Upper lobe of left lung (tissue), 6 donors: Measurements from ENCODE around the gene CXCR4. TPM values are rescaled to one million over a fixed set of nuclear protein-coding genes. Genes with fewer than 3 reads are reported as not detected.
A peak's percentile ranks its signal among the peaks of the same experiment; 100 is the strongest.

Experiments used
- ATAC-seq, 2 donors: fragments of 200-7000 bp; cut with Tn5 transposase; one replicate each; pipeline ENCODE4 v1.9.1; 2022; ENCODE audit warnings: mild to moderate bottlenecking in 2 of 2, moderate library complexity in 2 of 2; ENCODE audit not compliant: low FRiP score in 2 of 2
- DNase-seq, 2 donors: peaks; one replicate each; pipeline ENCODE4 v3.0.0-alpha.2; 2019 to 2020
- H3K27ac ChIP-seq, 4 donors: fragments of 200-600 bp; sonication (generic); one replicate each; pipeline ENCODE4 v1.5.1; 2016 to 2019
- H3K27me3 ChIP-seq, 4 donors: fragments of 200-600 bp; sonication (generic); one replicate each; pipeline ENCODE4 v1.5.1; 2017 to 2019
- H3K36me3 ChIP-seq, 4 donors: fragments of 200-600 bp; sonication (generic); one replicate each; pipeline ENCODE4 v1.5.1; 2016 to 2019
- H3K4me1 ChIP-seq, 4 donors: fragments of 200-600 bp; sonication (generic); one replicate each; pipeline ENCODE4 v1.5.1; 2018 to 2019
- H3K4me3 ChIP-seq, 4 donors: fragments of 200-600 bp; sonication (generic); one replicate each; pipeline ENCODE4 v1.5.1; 2017 to 2019; ENCODE audit warnings: mild to moderate bottlenecking in 2 of 4, moderate library complexity in 1 of 4
- H3K9me3 ChIP-seq, 4 donors: fragments of 200-600 bp; sonication (generic); one replicate each; pipeline ENCODE4 v1.5.1; 2018 to 2019
- CTCF ChIP-seq, 6 experiments: fragments of 450-650 bp in 4 of 6; fragments of 200-600 bp in 2 of 6; sonication (generic) in 2 of 6; IDR thresholded peaks; one replicate each; pipeline ENCODE4 v1.5.1; 2016 to 2019; ENCODE audit warnings: antibody characterized with exemption in 6 of 6
- EP300 ChIP-seq, 4 donors: sonication (generic); formaldehyde crosslinking; IDR thresholded peaks; one replicate each; pipeline ENCODE4 v1.5.1; 2017; ENCODE audit warnings: antibody characterized with exemption in 4 of 4, control low read depth in 2 of 4
- POLR2A ChIP-seq, 4 donors: fragments of 450-650 bp; IDR thresholded peaks; one replicate each; pipeline ENCODE4 v1.5.1; 2016 to 2017; ENCODE audit warnings: antibody characterized with exemption in 4 of 4, mild to moderate bottlenecking in 2 of 4
- POLR2AphosphoS5 ChIP-seq, 2 donors: sonication (generic); formaldehyde crosslinking; IDR thresholded peaks; one replicate each; pipeline ENCODE4 v1.5.1; 2017; ENCODE audit warnings: antibody characterized with exemption in 2 of 2
- WGBS, 2 donors: methylation state at CpG; one replicate each; pipeline ENCODE4 v1.1.5; 2017 to 2018; 5-methylcytosine and 5-hydroxymethylcytosine counted together
- total RNA-seq, 6 donors: library from RNA; depleted of rRNA in 4 of 6; stranded (reverse); fragments of >200 nt in 4 of 6; gene quantifications; one replicate each; pipeline versions ENCODE4 v1.1.0 to v1.2.1, GENCODE V29; 2016 to 2021
- donor health status: DM: no; HTN: no; CAD: no; lungs with moderate emphysema.
- donor health status: DM: no; HTN: yes; CAD: no; lungs with severe emphysema.

Gene CXCR4
- total RNA-seq, 6 donors from 2014 or later, result 27.3 to 71.2 (median 56.6) TPM

DNA sequence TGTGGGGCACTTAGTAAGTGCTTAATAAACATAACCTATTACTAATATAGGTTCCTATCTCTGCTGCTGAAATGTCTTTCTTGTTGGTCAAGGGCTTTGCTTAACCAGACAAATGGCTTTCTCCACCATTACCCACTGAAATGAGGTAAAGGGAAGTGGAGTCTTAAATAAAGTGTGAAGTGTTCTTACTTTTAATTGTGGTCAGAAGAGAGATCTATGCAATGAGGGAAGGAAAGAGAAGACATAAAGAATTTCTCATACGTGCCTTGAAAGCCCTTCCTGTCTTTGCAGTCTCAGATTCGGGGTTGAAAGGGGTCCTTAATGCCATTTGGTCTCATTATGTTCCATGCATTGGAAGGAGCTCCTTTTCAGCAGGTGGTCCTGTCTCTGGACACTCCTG, 6.9 kb upstream of the CXCR4 start:
- no peaks in the 10 kb centered on the region for H3K9me3 ChIP-seq
- peak overlapping the region in 1 of 4 donors; percentile 11 for H3K27ac ChIP-seq
- WGBS, 2 donors, result 25 to 50% methylated on average over 2 of the region's 2 CpGs
- H3K4me3 ChIP-seq, result no peak overlapping the region
- H3K4me1 ChIP-seq, result peaks cover under 1 to 9% (median 2%) of the 10 kb centered on the region in 4 donors
- no peaks in the 10 kb centered on the region for H3K36me3 ChIP-seq
- TF ChIP-seq EP300 (IDR thresholded peaks at IDR 0.05), result no peak
- TF ChIP-seq POLR2A (IDR thresholded peaks at IDR 0.05), result no peak
- TF ChIP-seq CTCF (IDR thresholded peaks at IDR 0.05), result no peak
- no peak for TF ChIP-seq POLR2AphosphoS5 (IDR thresholded peaks at IDR 0.05)
- DNase-seq (no peak), ATAC-seq (no peak)
- H3K27me3 ChIP-seq, result no peaks in the 10 kb centered on the region

GRCh38 chr2:136122661-136123060, 4.7 kb upstream of the CXCR4 start:
- peak overlapping the region in 2 of 4 donors; percentile 26 to 52 for H3K27ac ChIP-seq
- DNase-seq, result no peak
- TF ChIP-seq POLR2A (IDR thresholded peaks at IDR 0.05) (no peak), CTCF (IDR thresholded peaks at IDR 0.05) (no peak), EP300 (IDR thresholded peaks at IDR 0.05) (no peak)
- H3K27me3 ChIP-seq, result no peaks in the 10 kb centered on the region
- H3K9me3 ChIP-seq, result no peaks in the 10 kb centered on the region
- WGBS, 2 donors, result 47 to 70% methylated on average over 3 of the region's 3 CpGs
- ATAC-seq, result no peak
- H3K4me3 ChIP-seq, result no peak overlapping the region
- H3K4me1 ChIP-seq, result peaks cover 11 to 31% (median 21%) of the 10 kb centered on the region in 4 donors
- no peaks in the 10 kb centered on the region for H3K36me3 ChIP-seq

DNA sequence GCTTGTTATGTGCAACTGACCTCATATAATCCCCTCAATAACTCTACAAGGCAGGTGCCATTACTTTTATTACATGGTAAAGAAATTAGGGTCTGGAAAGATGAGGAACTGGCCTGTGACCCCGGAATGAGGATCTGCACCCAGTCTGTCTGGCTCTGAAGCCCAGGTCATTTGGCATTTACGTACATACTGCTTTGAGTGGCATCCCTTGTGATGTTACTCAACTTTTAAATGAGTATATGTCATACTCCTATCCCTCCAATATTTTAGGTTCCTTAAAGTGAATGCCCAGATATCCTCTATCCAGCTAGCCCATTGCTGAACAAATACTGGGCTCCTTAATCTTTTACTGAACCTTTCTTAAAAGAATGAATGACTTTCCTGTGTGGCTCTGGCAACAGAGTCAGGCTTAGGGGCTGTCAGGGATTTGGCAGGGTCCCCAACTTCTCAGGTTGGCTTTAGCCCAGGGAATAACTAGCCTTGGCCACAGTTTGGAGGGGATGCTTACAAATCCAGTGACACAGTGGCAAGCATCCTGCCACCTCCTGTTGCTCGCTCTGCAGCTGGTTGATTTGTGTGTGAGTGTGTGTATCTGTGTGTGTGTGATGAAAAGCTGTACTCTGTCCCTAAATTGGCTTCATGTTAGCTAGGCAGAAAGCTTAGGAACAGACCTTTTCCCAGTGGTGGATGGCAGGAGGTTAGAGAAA, 3.4 kb upstream of the CXCR4 start:
- Histone ChIP-seq H3K27ac (peak overlapping the region in 1 of 4 donors; percentile 18), H3K36me3 (no peaks in the 10 kb centered on the region), H3K27me3 (no peaks in the 10 kb centered on the region), H3K9me3 (no peaks in the 10 kb centered on the region), H3K4me3 (no peak overlapping the region), H3K4me1 (peaks cover 23 to 44% (median 34%) of the 10 kb centered on the region in 4 donors)
- WGBS, 2 donors, result 92 to 94% methylated on average over 2 to 3 of the region's 3 CpGs
- ATAC-seq (no peak), DNase-seq (no peak)
- TF ChIP-seq POLR2AphosphoS5 (IDR thresholded peaks at IDR 0.05) (no peak), POLR2A (IDR thresholded peaks at IDR 0.05) (peak in 1 of 4 donors; percentile 35), CTCF (IDR thresholded peaks at IDR 0.05) (no peak)

DNA sequence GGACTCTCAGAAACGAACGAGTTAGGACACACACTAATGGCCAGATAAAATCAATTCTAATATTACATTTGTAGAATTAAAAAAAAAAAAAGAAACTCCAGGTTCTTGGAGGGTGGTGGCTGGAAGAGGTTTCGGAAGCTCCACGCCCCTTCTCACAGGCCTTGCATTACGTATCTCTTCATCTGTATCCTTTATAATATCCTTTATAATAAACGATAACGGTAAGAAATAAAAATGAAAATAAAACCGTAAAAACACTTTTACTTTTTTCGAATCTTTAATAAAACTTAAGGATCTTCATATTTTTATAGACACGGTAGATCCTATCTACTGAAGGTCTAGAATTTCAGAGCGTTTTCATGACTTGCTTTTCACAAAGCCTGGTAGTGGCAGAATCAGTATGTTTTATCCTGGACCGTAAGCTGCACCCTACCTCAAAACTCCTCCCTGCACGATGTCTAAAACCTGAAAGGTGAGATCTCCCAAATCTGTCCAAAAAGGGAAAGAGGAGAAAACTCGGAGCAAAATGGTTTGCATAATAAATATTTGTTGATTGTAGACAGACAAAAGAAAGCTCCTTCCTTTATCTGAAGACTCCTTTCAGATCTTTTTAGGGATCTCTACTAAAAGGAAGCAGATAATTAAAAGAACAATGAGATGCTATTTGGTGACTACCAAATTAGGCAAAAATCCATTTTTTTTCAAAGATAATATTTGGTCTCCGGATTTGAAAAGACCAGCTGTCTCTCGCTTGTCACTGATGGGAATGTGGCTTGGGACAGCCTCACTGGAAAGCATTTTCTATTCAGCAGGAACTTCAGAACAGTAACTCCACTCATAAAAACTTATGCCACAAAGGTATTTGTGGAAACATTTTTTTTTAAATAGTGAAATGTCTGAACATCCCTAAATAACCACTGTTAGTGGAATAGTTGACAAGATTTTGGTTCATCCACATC, 2.0 kb upstream of the CXCR4 start:
- TF ChIP-seq POLR2AphosphoS5 (IDR thresholded peaks at IDR 0.05) (no peak), CTCF (IDR thresholded peaks at IDR 0.05) (no peak), EP300 (IDR thresholded peaks at IDR 0.05) (no peak), POLR2A (IDR thresholded peaks at IDR 0.05) (no peak)
- H3K4me1 ChIP-seq, result peaks cover 30 to 47% (median 37%) of the 10 kb centered on the region in 4 donors
- H3K27ac ChIP-seq, result peak overlapping the region in 2 of 4 donors; percentile 90 to 97
- peaks cover 0 to under 1% (median 0%) of the 10 kb centered on the region in 4 donors for H3K36me3 ChIP-seq
- no peak for ATAC-seq
- DNase-seq, result no peak
- H3K9me3 ChIP-seq, result no peaks in the 10 kb centered on the region
- peak overlapping the region in 3 of 4 donors; percentile 57 to 60 (median 59) for H3K4me3 ChIP-seq
- H3K27me3 ChIP-seq, result no peaks in the 10 kb centered on the region
- 34 to 37% methylated on average over 16 of the region's 16 CpGs for WGBS, 2 donors
